Kidney epithelial cell (primary cell): Measurements from ENCODE around the gene ARV1. TPM values are rescaled to one million over a fixed set of nuclear protein-coding genes. Genes with fewer than 3 reads are reported as not detected.

ENCODE experiments used
- DNase-seq: peaks from one replicate; pipeline ENCODE4 v3.0.0-alpha.2; 2010; ENCODE audit warnings: low read depth
- H3K27me3 ChIP-seq: 2 replicates; pipeline ENCODE4 v1.6.0; 2011; ENCODE audit warnings: low read length; ENCODE audit not compliant: control insufficient read depth, insufficient read depth
- H3K36me3 ChIP-seq: 2 replicates; pipeline ENCODE4 v1.5.1; 2011; ENCODE audit warnings: low read length; ENCODE audit not compliant: control insufficient read depth, insufficient read depth
- H3K4me3 ChIP-seq: 2 replicates; pipeline ENCODE4 v1.5.1; 2011; ENCODE audit warnings: low read depth, mild to moderate bottlenecking, control low read depth, low read length
- total RNA-seq: library from RNA; depleted of rRNA; stranded (reverse); fragments of >200 nt; gene quantifications from 2 replicates; pipeline ENCODE4 v1.2.3, GENCODE V29; 2015
- TF ChIP-seq, protein P1 (sequence below): IDR thresholded peaks from 2 replicates; pipeline ENCODE4 v1.5.1; 2011; ENCODE audit warnings: mild to moderate bottlenecking, moderate library complexity, low read length, control low read depth, inconsistent platforms; ENCODE audit not compliant: insufficient read depth, poor library complexity, severe bottlenecking

ARV1 gene
- total RNA-seq, 1 donor from 2014 or later, result 12.0 TPM

DNA sequence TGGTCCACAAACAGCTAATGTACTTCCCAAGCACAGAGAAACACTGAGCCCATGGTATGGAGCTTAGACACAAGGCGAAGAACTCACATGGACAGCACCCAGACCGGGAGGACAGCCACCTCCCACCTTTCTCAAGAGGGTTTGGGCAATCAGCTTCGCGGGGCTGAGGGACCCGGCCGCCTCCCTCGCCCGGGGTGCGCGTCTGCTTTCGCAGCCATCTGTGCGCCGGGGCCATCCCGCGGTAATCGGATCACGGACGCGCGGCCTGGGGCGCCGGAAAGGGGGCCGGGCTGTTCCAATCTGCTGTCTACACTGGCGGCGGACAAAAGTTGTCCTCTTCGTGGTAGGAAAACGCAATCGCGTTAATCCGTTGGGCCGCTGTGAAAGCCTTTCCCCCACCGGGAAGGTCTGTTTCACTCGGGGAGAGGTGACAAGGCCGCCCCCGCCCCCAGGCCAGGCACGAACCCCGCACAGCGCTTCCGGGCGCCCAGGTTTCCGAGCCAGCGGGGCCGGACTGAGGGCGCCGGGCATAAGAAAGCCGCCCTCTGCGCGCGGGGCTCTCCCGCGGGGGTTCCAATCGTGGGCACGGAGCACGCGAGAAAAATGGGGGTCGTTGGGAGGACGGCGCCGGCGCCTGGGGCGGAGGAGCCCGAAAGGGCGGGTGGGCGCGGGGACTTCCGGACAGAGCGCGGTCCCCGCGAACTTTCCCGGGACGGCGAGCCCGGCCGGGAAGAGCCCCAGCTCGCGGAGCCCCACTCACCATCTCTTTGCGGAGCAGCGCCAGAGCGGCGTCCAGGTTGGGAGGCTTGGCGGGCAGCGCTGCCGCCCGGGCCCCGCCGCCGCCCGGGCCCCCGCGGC, 60.5 kb downstream of the ARV1 start:
- H3K36me3 ChIP-seq, result no peaks in the 10 kb centered on the region
- DNase-seq, result no peak
- TF ChIP-seq, protein P1, sequence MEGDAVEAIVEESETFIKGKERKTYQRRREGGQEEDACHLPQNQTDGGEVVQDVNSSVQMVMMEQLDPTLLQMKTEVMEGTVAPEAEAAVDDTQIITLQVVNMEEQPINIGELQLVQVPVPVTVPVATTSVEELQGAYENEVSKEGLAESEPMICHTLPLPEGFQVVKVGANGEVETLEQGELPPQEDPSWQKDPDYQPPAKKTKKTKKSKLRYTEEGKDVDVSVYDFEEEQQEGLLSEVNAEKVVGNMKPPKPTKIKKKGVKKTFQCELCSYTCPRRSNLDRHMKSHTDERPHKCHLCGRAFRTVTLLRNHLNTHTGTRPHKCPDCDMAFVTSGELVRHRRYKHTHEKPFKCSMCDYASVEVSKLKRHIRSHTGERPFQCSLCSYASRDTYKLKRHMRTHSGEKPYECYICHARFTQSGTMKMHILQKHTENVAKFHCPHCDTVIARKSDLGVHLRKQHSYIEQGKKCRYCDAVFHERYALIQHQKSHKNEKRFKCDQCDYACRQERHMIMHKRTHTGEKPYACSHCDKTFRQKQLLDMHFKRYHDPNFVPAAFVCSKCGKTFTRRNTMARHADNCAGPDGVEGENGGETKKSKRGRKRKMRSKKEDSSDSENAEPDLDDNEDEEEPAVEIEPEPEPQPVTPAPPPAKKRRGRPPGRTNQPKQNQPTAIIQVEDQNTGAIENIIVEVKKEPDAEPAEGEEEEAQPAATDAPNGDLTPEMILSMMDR, result no peak
- peak overlapping the region; percentile 58 for H3K4me3 ChIP-seq
- peaks cover 15% of the 10 kb centered on the region for H3K27me3 ChIP-seq

DNA sequence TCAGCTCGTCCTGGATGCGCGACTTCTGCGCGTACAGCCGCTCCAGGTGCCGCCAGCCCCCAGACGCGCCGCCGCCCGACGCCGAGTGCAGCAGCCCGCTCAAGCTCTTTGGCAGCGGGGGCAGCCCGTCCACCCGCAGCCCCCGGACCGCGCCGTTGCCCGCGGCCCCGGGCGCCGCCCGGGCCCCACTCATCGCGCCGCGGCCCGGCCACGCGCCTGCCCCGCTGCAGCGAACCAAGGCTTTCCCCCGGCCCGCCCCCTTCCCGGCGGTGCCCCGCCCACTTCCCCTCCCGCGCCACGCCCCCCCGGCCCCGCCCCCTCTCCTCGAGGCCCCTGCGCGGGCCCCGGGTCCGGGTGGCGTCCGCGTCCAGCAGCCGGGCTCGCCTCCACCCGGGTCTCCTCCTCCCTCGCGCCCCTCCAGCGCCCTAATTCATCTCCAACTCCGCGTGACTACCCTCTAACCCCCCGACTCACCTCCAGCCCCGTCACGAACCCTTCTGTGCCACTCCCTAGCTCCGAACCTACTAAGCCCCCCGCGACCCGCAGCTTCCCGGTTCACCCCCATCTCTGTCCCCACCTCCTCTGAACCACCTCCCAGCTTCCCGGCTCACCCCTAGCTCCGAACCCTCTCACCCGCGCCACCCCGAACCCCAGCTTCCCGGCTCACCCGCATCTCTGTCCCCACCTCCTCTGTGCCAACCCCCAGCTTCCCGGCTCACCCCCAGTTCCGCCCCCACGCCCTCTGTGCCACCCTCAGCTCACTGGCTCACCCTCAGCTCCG, 61.3 kb downstream of the ARV1 start, which contains the start of gene FAM89A:
FAM89A (minus strand) TSS at position 236 of the 781 bp plus-strand sequence; CDS start at position 193, 43 bp downstream.
- TF ChIP-seq, protein P1, result no peak
- DNase-seq, result no peak
- H3K4me3 ChIP-seq, result peak within 1 kb of the TSS; percentile 58
- H3K27me3 ChIP-seq, result peaks cover 15% of the 10 kb centered on the region
- H3K36me3 ChIP-seq, result no peaks in the 10 kb centered on the region

DNA sequence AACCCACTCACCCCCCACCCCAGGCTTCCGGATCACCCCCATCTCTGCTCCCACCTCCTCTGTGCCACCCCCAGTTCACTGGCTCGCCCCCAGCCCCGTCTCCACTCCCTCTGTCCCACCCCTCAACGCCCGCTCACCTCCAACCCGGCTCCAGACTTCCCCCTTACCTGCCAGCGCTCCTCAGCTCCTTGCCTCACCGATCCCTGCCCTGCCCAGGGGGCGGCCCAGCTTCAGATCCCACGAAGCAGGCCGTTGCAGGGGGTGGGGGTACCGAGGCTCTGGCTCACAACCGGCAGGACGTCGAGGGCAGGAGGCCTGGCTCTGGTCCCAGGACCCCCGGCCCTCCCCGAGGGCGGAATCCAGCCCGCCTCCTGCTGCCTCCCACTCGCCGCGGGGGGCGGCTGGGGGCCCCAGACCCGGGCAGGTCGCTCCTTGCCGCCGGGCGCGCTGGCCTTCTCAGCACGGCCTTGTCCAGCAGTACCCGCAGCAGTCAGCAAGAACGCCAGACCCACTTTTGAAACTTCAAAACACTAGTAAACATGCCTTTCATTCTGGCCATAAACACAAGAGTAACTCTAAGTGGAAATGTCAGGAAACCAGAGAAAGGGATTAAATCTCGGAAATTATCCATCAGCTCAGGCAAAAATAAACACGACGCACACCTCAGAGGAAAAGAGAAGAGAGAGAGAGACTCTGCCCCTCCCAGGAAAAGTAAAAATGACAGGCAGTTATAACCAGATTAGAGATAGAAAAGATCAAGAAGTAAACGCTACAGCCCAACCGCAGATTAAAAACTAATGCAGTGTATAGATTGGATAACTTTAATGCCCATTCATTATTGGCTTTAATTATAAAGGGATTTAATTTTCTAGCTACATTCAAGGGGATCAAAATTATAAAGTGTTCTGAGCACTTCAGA, 62.2 kb downstream of the ARV1 start:
- no peak overlapping the region for H3K4me3 ChIP-seq
- DNase-seq, result no peak
- H3K27me3 ChIP-seq, result peaks cover 15% of the 10 kb centered on the region
- H3K36me3 ChIP-seq, result no peaks in the 10 kb centered on the region
- TF ChIP-seq, protein P1, result no peak

DNA sequence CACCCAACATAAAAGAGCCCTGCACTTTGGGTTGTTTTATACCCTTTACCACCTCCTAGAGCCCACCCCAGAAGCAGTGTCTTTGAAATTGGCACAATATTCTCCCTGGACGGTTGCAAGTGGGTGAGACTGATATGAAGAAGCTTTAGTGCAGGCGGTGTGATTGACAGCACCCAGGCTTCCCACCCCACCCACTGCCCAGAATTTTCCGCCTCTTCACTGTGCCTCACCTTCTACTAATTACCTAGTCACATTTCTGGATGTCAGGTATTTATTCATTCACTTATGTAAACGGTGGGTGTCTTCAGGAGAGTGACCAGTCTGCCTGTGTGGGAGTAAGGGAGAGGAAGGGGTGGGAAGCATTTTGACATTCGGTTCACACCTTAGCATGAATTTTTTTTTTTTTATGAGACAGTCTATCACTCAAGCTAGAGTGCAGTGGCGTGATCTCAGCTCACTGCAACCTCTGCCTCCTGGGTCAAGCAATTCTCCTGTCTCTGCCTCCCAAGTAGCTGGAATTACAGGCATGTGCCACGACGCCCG, 62.9 kb downstream of the ARV1 start:
- H3K4me3 ChIP-seq, result no peak overlapping the region
- no peak for DNase-seq
- H3K27me3 ChIP-seq, result peaks cover 16% of the 10 kb centered on the region
- no peaks in the 10 kb centered on the region for H3K36me3 ChIP-seq
- TF ChIP-seq, protein P1, result no peak

DNA sequence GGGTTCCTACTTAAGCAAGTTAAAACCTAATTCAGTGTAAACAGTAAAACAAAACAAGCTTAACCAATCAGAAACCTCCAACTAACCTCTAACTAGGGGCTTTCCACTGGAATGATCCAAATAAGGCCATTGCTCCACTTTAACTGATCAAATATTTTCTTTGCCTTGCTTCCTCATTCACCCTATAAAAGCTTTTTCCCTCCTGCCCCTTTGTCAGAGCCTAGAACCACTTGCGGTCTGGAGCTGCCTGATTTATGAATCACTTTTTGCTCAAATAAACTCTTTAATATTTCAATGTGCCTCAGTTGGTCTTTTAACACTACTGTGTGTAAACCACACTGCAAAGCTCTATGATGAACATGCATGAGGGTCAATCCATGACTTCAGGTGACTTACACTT, 65.7 kb downstream of the ARV1 start:
- TF ChIP-seq, protein P1, result no peak
- no peak for DNase-seq
- Histone ChIP-seq H3K4me3 (no peak overlapping the region), H3K36me3 (no peaks in the 10 kb centered on the region), H3K27me3 (peaks cover 13% of the 10 kb centered on the region)
